HepG2 (cell line): ENCODE results near the gene STOM. TPM values are rescaled to one million over a fixed set of nuclear protein-coding genes. Genes with fewer than 3 reads are reported as not detected.

ENCODE experiments used
- ATAC-seq: fragments of 200-7000 bp; cut with Tn5 transposase; 3 replicates; pipeline ENCODE4 v1.9.1; 2020; ENCODE audit warnings: mild to moderate bottlenecking, moderate library complexity
- BruUV-seq: library from RNA; stranded (reverse); fragments of 400-500 nt; replicated peaks from 2 replicates; lab custom pipeline; 2021; lab: Mats Ljungman, UMichigan
- CTCF ChIA-PET: fragments of 300-600 bp; formaldehyde crosslinking; extraction: SDS; loops from one replicate; lab custom pipeline; 2021; ENCODE audit warnings: low total read pairs, inconsistent platforms, low intra/inter-chr PET ratio; lab: Yijun Ruan, JAX
- POLR2A ChIA-PET: fragments of 350-600 bp; sonication (Branson Sonifier 250); formaldehyde crosslinking; loops from one replicate; lab custom pipeline; 2020; ENCODE audit warnings: antibody characterized with exemption, inconsistent platforms; lab: Yijun Ruan, JAX
- DNase-seq: peaks from one replicate; pipeline ENCODE4 v3.0.0-alpha.2; 2015; ENCODE audit warnings: low spot score
- FAIRE-seq: peaks from 3 replicates; lab custom pipeline; 2011; peaks lifted over from hg19 to GRCh38; lab: Jason Lieb, UNC
- H2AFZ ChIP-seq: one replicate; pipeline ENCODE4 v1.6.1; 2011; ENCODE audit warnings: low read length, inconsistent platforms
- H3K27ac ChIP-seq: fragments of 300-600 bp; 3 replicates; pipeline ENCODE4 v1.8.0; 2011; ENCODE audit warnings: mixed run types, mild to moderate bottlenecking, mixed read lengths, low read length, inconsistent platforms; ENCODE audit not compliant: insufficient read depth; ENCODE audit errors: extremely low read length
- H3K27me3 ChIP-seq, 2 experiments: fragments of 200-600 bp in 1 of 2; 2 replicates in 1 of 2; 3 replicates in 1 of 2; pipeline versions ENCODE4 v1.6.0 to v1.8.0; 2011; ENCODE audit warnings: low read length in 2 of 2, mild to moderate bottlenecking in 2 of 2, moderate library complexity in 2 of 2, inconsistent platforms in 1 of 2; ENCODE audit not compliant: insufficient read depth in 2 of 2, control insufficient read depth in 1 of 2
- H3K36me3 ChIP-seq, 2 experiments: fragments of 200-600 bp in 1 of 2; replicated peaks in 1 of 2; 2 replicates in 1 of 2; 3 replicates in 1 of 2; pipeline versions ENCODE4 v1.5.1 to v1.8.0; 2011; ENCODE audit warnings: low read length in 2 of 2, inconsistent platforms in 1 of 2; ENCODE audit not compliant: insufficient read depth in 2 of 2, control insufficient read depth in 1 of 2
- H3K4me1 ChIP-seq: 2 replicates; pipeline ENCODE4 v1.5.1; 2012; ENCODE audit warnings: low read length, inconsistent platforms; ENCODE audit not compliant: insufficient read depth
- H3K4me2 ChIP-seq: 2 replicates; pipeline ENCODE4 v1.6.0; 2011; ENCODE audit warnings: low read depth, low read length, inconsistent platforms
- H3K4me3 ChIP-seq, 3 experiments: fragments of 200-600 bp in 1 of 3; sonication (generic), shearing (Covaris generic) in 1 of 3; replicated peaks in 1 of 3; 2 replicates each; pipeline ENCODE4 v1.5.1; 2011 to 2016; ENCODE audit warnings: low read length in 3 of 3, inconsistent platforms in 2 of 3, low read depth in 2 of 3, mild to moderate bottlenecking in 2 of 3, control low read depth in 1 of 3, mixed read lengths in 1 of 3; ENCODE audit not compliant: insufficient read depth in 1 of 3
- H3K79me2 ChIP-seq: one replicate; pipeline ENCODE4 v1.6.1; 2011; ENCODE audit warnings: low read length, inconsistent platforms; ENCODE audit not compliant: insufficient read depth
- H3K9ac ChIP-seq: 2 replicates; pipeline ENCODE4 v1.6.0; 2011; ENCODE audit warnings: mild to moderate bottlenecking, low read depth, low read length, inconsistent platforms; ENCODE audit not compliant: insufficient read depth
- H3K9me3 ChIP-seq: 2 replicates; pipeline ENCODE4 v1.5.1; 2012; ENCODE audit warnings: mild to moderate bottlenecking, low read length
- H4K20me1 ChIP-seq: 2 replicates; pipeline ENCODE4 v1.6.0; 2011; ENCODE audit warnings: inconsistent platforms, mild to moderate bottlenecking, low read length, moderate library complexity; ENCODE audit not compliant: insufficient read depth
- AHR ChIP-seq: IDR thresholded peaks from 2 replicates; pipeline ENCODE4 v1.6.1; 2018; ENCODE audit warnings: missing genetic modification reagents, missing compliant biosample characterization
- AKNA ChIP-seq: sonication (generic); formaldehyde crosslinking; IDR thresholded peaks from 2 replicates; pipeline ENCODE4 v1.4.0; 2020; ENCODE audit warnings: missing genetic modification reagents, borderline replicate concordance
- ESRRA ChIP-seq: sonication (generic); formaldehyde crosslinking; IDR thresholded peaks from 2 replicates; pipeline ENCODE4 v1.5.1; 2020; ENCODE audit warnings: mild to moderate bottlenecking, low read depth, missing genetic modification reagents
- FOXK1 ChIP-seq: sonication (generic); formaldehyde crosslinking; IDR thresholded peaks from 2 replicates; pipeline ENCODE4 v1.4.0; 2020; ENCODE audit warnings: low read depth, missing genetic modification reagents, borderline replicate concordance
- FOXK2 ChIP-seq: fragments of 450-650 bp; IDR thresholded peaks from 2 replicates; pipeline ENCODE4 v1.6.1; 2016
- GPBP1L1 ChIP-seq: sonication (generic); formaldehyde crosslinking; IDR thresholded peaks from 2 replicates; pipeline ENCODE4 v1.5.0; 2020; ENCODE audit warnings: mild to moderate bottlenecking, missing genetic modification reagents
- HNRNPUL1 ChIP-seq: fragments of 200-400 bp; formaldehyde crosslinking; IDR thresholded peaks from 2 replicates; pipeline ENCODE4 v1.6.1; 2017; ENCODE audit warnings: low read depth, mild to moderate bottlenecking, low read length, moderate library complexity
- HOXD1 ChIP-seq: sonication (generic); formaldehyde crosslinking; IDR thresholded peaks from 2 replicates; pipeline ENCODE4 v1.5.0; 2020; ENCODE audit warnings: missing genetic modification reagents
- KDM6A ChIP-seq: IDR thresholded peaks from 2 replicates; pipeline ENCODE4 v1.6.1; 2016; ENCODE audit warnings: low read depth
- MED1 ChIP-seq: sonication (generic); formaldehyde crosslinking; IDR thresholded peaks from 2 replicates; pipeline ENCODE4 v1.4.0; 2020; ENCODE audit warnings: missing genetic modification reagents
- NFE2L1 ChIP-seq: sonication (generic); formaldehyde crosslinking; IDR thresholded peaks from 2 replicates; pipeline ENCODE4 v1.4.0; 2020; ENCODE audit warnings: missing genetic modification reagents, mild to moderate bottlenecking, borderline replicate concordance
- PLSCR1 ChIP-seq: sonication (generic); formaldehyde crosslinking; IDR thresholded peaks from 2 replicates; pipeline ENCODE4 v1.5.0; 2020; ENCODE audit warnings: missing genetic modification reagents, mild to moderate bottlenecking, borderline replicate concordance
- SMARCC2 ChIP-seq: fragments of 450-650 bp; IDR thresholded peaks from 2 replicates; pipeline ENCODE4 v1.6.1; 2017; ENCODE audit warnings: antibody characterized with exemption, mild to moderate bottlenecking
- WIZ ChIP-seq: sonication (generic); formaldehyde crosslinking; IDR thresholded peaks from 2 replicates; pipeline ENCODE4 v1.5.1; 2020; ENCODE audit warnings: mild to moderate bottlenecking, missing genetic modification reagents
- ZNF34 ChIP-seq: sonication (generic); formaldehyde crosslinking; IDR thresholded peaks from 2 replicates; pipeline ENCODE4 v1.4.0; 2020; ENCODE audit warnings: mild to moderate bottlenecking, missing genetic modification reagents, borderline replicate concordance
- ZNF460 ChIP-seq: sonication (generic); formaldehyde crosslinking; IDR thresholded peaks from 2 replicates; pipeline ENCODE4 v1.5.1; 2020; ENCODE audit warnings: missing genetic modification reagents, mild to moderate bottlenecking, borderline replicate concordance
- ZNF549 ChIP-seq: sonication (generic); formaldehyde crosslinking; IDR thresholded peaks from 2 replicates; pipeline ENCODE4 v1.5.0; 2020; ENCODE audit warnings: missing genetic modification reagents
- WGBS: methylation state at CpG from one replicate; pipeline ENCODE4 v1.1.6; 2017; ENCODE audit warnings: low lambda C conversion rate; 5-methylcytosine and 5-hydroxymethylcytosine counted together
- in situ Hi-C: cut with HindIII; loops from 2 replicates; pipeline ENCODE4 v1.10.0; 2017; ENCODE audit warnings: low pct_unique_long_range_greater_than_20kb; ENCODE audit not compliant: extremely low pct_ligation_motif_present
- intact Hi-C: fragments of 100-400 bp; cut with micrococcal nuclease; formaldehyde crosslinking; loops from one replicate; pipeline ENCODE4 v1.10.0; 2022; ENCODE audit not compliant: unreplicated experiment
- polyA plus RNA-seq, 8 experiments: library from polyadenylated mRNA; depleted of rRNA in 3 of 8; stranded (reverse) in 7 of 8; unstranded in 1 of 8; fragments of >200 nt; fragmentation: Illumina TruSeq in 4 of 8; extraction: Trizol in 4 of 8; gene quantifications; 2 replicates each; pipeline versions ENCODE4 v1.2.1 to v1.2.3, GENCODE V29; 2011 to 2016; ENCODE audit warnings: low read depth in 4 of 8, missing spikeins in 1 of 8, mixed read lengths in 1 of 8; ENCODE audit not compliant: insufficient read depth in 1 of 8
- total RNA-seq, 5 experiments: library from RNA; depleted of rRNA; stranded (reverse); fragments of >200 nt; fragmentation: Illumina TruSeq; extraction: Trizol; gene quantifications; 2 replicates each; pipeline ENCODE4 v1.2.3, GENCODE V29; 2016; ENCODE audit warnings: low read depth in 1 of 5

Gene STOM
- total and polyA plus RNA-seq, 2 of the 13 experiments (the other 11 are each of a cell fraction or from before 2014, with no cell fraction given), result 43.6 to 165 TPM

- TF ChIP-seq WIZ (CRISPR knock-in tag) (no peak), AHR (CRISPR knock-in tag) (no peak)
Observed at GRCh38 chr9:121363622-121363961, 6.5 kb downstream of the STOM start (continued).

GRCh38 chr9:121362813-121363621 lies 7.0 kb downstream of the STOM start:
- FAIRE-seq, result no peak
- no peak overlapping the region for H2AFZ ChIP-seq
- H3K4me3 ChIP-seq, result no peak overlapping the region
- peaks cover 57% of the 10 kb centered on the region for H3K4me1 ChIP-seq
- H3K79me2 ChIP-seq, result peaks cover 66% of the 10 kb centered on the region
- ChIA-PET CTCF (interaction anchor here (0.6 kb wide), 1 partner anchor 149 kb away, joined by 3 read pairs; no protein-coding TSS in a partner anchor), POLR2A (interaction anchor here (1.4 kb wide), 1 partner anchor 41 kb away, joined by 3 read pairs; no protein-coding TSS in a partner anchor)
- WGBS, result 52% methylated on average over 2 of the region's 2 CpGs
- no peak overlapping the region for H3K4me2 ChIP-seq
- H4K20me1 ChIP-seq, result peaks cover 2% of the 10 kb centered on the region; the same call in 1 of the 2 replicates
- no peaks in the 10 kb centered on the region for H3K9me3 ChIP-seq
- H3K9ac ChIP-seq, result no peak overlapping the region
- intact Hi-C loops, result no loop called here
- no peak overlapping the region for H3K27ac ChIP-seq
- H3K36me3 ChIP-seq, result peaks cover 0 to 2% of the 10 kb centered on the region in 2 experiments; a peak in 1 of 5 replicates
- H3K27me3 ChIP-seq, result no peaks in the 10 kb centered on the region
- BruUV-seq, result no TSS peak
- no peak for ATAC-seq
- in situ Hi-C loops, result no loop called here
- no peak for DNase-seq
- TF ChIP-seq MED1 (CRISPR knock-in tag), result no peak
- TF ChIP-seq ZNF549 (CRISPR knock-in tag), result no peak
- TF ChIP-seq FOXK1 (CRISPR knock-in tag), result no peak
- no peak for TF ChIP-seq FOXK2
- TF ChIP-seq SMARCC2, result no peak
- no peak for TF ChIP-seq HOXD1 (CRISPR knock-in tag)
- TF ChIP-seq ESRRA (CRISPR knock-in tag), result no peak
- no peak for TF ChIP-seq ZNF34 (CRISPR knock-in tag)
- TF ChIP-seq KDM6A (CRISPR knock-in tag), result no peak
- no peak for TF ChIP-seq GPBP1L1
- no peak for TF ChIP-seq ZNF460 (CRISPR knock-in tag)
- TF ChIP-seq NFE2L1, result no peak
- TF ChIP-seq PLSCR1 (CRISPR knock-in tag), result no peak
- no peak for TF ChIP-seq HNRNPUL1
- TF ChIP-seq AKNA (CRISPR knock-in tag), result no peak
